Gastrocnemius medialis (tissue), 4 donors: ENCODE results near the gene DUOX1.

Source experiments
- CTCF ChIP-seq, 5 experiments: fragments of 450-650 bp in 3 of 5; fragments of 200-600 bp in 2 of 5; sonication (generic) in 2 of 5; IDR thresholded peaks in 4 of 5; conservative IDR thresholded peaks in 1 of 5; 1 replicate in 4 of 5; 2 replicates in 1 of 5; pipeline ENCODE4 v1.5.1; 2016 to 2019; ENCODE audit warnings: antibody characterized with exemption in 5 of 5, mild to moderate bottlenecking in 3 of 5, moderate library complexity in 3 of 5
- POLR2A ChIP-seq, 2 donors: fragments of 450-650 bp; IDR thresholded peaks; one replicate each; pipeline ENCODE4 v1.6.1; 2017; ENCODE audit warnings: antibody characterized with exemption in 2 of 2, mild to moderate bottlenecking in 2 of 2, moderate library complexity in 2 of 2

- TF ChIP-seq CTCF (IDR thresholded peaks at IDR 0.05 in 4 of 5, conservative IDR thresholded peaks at IDR 0.05 in 1 of 5) (peak; percentile 42 to 70 (median 55)), POLR2A (IDR thresholded peaks at IDR 0.05) (no peak)
Measured at GRCh38 chr15:45205192-45205591, 75.4 kb downstream of the DUOX1 start.
